Measurements from ENCODE around the gene PRDM16.

GRCh38 chr1:3381901-3382300, 312.9 kb downstream of the PRDM16 start:
- TF ChIP-seq, protein P1, sequence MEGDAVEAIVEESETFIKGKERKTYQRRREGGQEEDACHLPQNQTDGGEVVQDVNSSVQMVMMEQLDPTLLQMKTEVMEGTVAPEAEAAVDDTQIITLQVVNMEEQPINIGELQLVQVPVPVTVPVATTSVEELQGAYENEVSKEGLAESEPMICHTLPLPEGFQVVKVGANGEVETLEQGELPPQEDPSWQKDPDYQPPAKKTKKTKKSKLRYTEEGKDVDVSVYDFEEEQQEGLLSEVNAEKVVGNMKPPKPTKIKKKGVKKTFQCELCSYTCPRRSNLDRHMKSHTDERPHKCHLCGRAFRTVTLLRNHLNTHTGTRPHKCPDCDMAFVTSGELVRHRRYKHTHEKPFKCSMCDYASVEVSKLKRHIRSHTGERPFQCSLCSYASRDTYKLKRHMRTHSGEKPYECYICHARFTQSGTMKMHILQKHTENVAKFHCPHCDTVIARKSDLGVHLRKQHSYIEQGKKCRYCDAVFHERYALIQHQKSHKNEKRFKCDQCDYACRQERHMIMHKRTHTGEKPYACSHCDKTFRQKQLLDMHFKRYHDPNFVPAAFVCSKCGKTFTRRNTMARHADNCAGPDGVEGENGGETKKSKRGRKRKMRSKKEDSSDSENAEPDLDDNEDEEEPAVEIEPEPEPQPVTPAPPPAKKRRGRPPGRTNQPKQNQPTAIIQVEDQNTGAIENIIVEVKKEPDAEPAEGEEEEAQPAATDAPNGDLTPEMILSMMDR (IDR thresholded peaks at IDR 0.05), result no peak
- TF ChIP-seq EZH2 (IDR thresholded peaks at IDR 0.05; ENCODE audit: borderline replicate concordance, insufficient read depth, low read depth, low read length, poor library complexity, severe bottlenecking), result no peak
